ENCODE measurements around the gene INAFM1. TPM values are rescaled to one million over a fixed set of nuclear protein-coding genes. Genes with fewer than 3 reads are reported as not detected.

The INAFM1 gene
- total and polyA plus RNA-seq, 9 of the 15 experiments (the other 6 are each of a cell fraction or from before 2014, with no cell fraction given), result 0.71 to 30.9 (median 3.1) TPM

GRCh38 chr19:47268028-47268427 lies 6.7 kb upstream of the INAFM1 start (continued):
- TF ChIP-seq CEBPB (tag; IDR thresholded peaks at IDR 0.05), result peak; percentile 25; the same call in 1 of the 2 replicates
- TF ChIP-seq ZNF23 (CRISPR knock-in tag; IDR thresholded peaks at IDR 0.05), result no peak

DNA sequence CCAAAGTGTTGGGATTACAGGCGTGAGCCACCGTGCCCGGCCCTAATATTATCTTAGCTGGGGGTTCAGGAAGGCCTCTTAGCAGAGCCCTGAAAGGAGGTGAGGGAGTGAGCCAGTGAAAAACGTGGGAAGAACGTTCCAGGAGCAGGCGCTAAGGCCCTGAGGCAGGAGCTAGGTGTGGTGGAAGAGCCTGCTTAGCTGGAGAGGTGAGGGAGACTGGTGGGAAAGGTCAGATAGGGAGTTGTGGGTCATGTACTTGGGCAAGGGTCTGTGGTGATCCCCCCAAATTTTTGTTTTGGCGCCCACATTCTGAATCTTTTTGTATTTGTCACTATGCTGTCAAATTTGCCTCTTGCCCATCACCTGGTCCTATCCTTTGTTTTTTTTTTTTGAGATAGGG lies 5.1 kb upstream of the INAFM1 start:
- Histone ChIP-seq H3K9me1 (ENCODE audit: control insufficient read depth, insufficient read depth, low read length) (no peaks in the 10 kb centered on the region), H3K27me3 (ENCODE audit: control insufficient read depth in 2 of 2, insufficient read depth in 2 of 2, low read length in 2 of 2) (no peaks in the 10 kb centered on the region), H3K4me2 (ENCODE audit: insufficient read depth, low read length) (no peak overlapping the region), H3K27ac (ENCODE audit: extremely low read depth, low read depth, low read length) (no peak overlapping the region), H3K9ac (ENCODE audit: insufficient read depth in 1 of 2, low read depth in 2 of 2, low read length in 2 of 2) (peak overlapping the region in 1 of 2 experiments; percentile 64; a peak in 1 of 4 replicates), H3K4me3 (no peak overlapping the region), H3K9me3 (replicated peaks; ENCODE audit: control insufficient read depth, insufficient read depth, low read depth, low read length) (no peaks in the 10 kb centered on the region), H3K36me3 (ENCODE audit: control insufficient read depth, insufficient read depth, low read length) (peaks cover 49% of the 10 kb centered on the region; the same call in 2 of the 3 replicates), H4K20me1 (replicated peaks; ENCODE audit: control insufficient read depth, insufficient read depth, low read length) (no peaks in the 10 kb centered on the region), H3K79me2 (ENCODE audit: control insufficient read depth, insufficient read depth, low read length) (no peaks in the 10 kb centered on the region), H3K4me1 (replicated peaks in 1 of 2; ENCODE audit: control insufficient read depth in 2 of 2, insufficient read depth in 2 of 2, low read length in 2 of 2) (peaks cover 10 to 44% of the 10 kb centered on the region in 2 experiments; a peak in 3 of 5 replicates), H2AFZ (ENCODE audit: low read depth, low read length) (no peak overlapping the region)
- no peak for ATAC-seq
- POLR2A ChIA-PET, result interaction anchor here (1.0 to 2.5 kb wide), 3 partner anchors 10 to 15 kb away, joined by 3 to 11 read pairs (median 7); partner anchors contain the start of gene CCDC9
- no peak for FAIRE-seq
- in situ Hi-C loops (cut with MboI) (no loop called here), intact Hi-C loops (cut with micrococcal nuclease) (no loop called here)
- BruUV-seq (replicated peaks), result no TSS peak
- CTCF ChIA-PET (ENCODE audit: low intra/inter-chr PET ratio), result no interaction called here
- 73% methylated on average over 5 of the region's 7 CpGs for WGBS (ENCODE audit: insufficient coverage, low coverage, missing lambda C conversion rate)
- no peak for DNase-seq (ENCODE audit: extremely low read depth in 1 of 4, low spot score in 3 of 4)
- TF ChIP-seq CREB3L1 (IDR thresholded peaks at IDR 0.05; ENCODE audit: borderline replicate concordance, low read depth) (no peak), EP300 (IDR thresholded peaks at IDR 0.05; ENCODE audit: low read length) (no peak), NCOA6 (IDR thresholded peaks at IDR 0.05) (no peak), E2F3 (CRISPR knock-in tag; IDR thresholded peaks at IDR 0.05) (no peak), NFE2L1 (tag; IDR thresholded peaks at IDR 0.05; ENCODE audit: borderline replicate concordance, low read depth) (no peak), ZBTB7A (IDR thresholded peaks at IDR 0.05; ENCODE audit: borderline replicate concordance, control insufficient read depth, low read depth, low read length) (no peak), CUX1 (CRISPR knock-in tag; IDR thresholded peaks at IDR 0.05) (no peak), ZBTB17 (CRISPR knock-in tag; IDR thresholded peaks at IDR 0.05) (no peak), ZNF408 (CRISPR knock-in tag; IDR thresholded peaks at IDR 0.05; ENCODE audit: low read depth) (no peak), MIER1 (IDR thresholded peaks at IDR 0.05; ENCODE audit: low read depth) (no peak), NBN (IDR thresholded peaks at IDR 0.05; ENCODE audit: low read depth) (no peak), RAD51 (IDR thresholded peaks at IDR 0.05; ENCODE audit: borderline replicate concordance, low read depth) (no peak), HOXB6 (CRISPR knock-in tag; IDR thresholded peaks at IDR 0.05; ENCODE audit: borderline replicate concordance) (no peak), STAT5B (CRISPR knock-in tag; IDR thresholded peaks at IDR 0.05) (no peak), MTF1 (CRISPR knock-in tag; IDR thresholded peaks at IDR 0.05; ENCODE audit: borderline replicate concordance) (no peak)

Measured in K562 (cell line).